IMR-90 (cell line): Measurements from ENCODE around the gene SETDB1. TPM values are rescaled to one million over a fixed set of nuclear protein-coding genes. Genes with fewer than 3 reads are reported as not detected.

Experiments
- ATAC-seq: fragments of 200-7000 bp; cut with Tn5 transposase; 2 replicates; pipeline ENCODE4 v1.9.1; 2020; ENCODE audit warnings: low read depth, mild to moderate bottlenecking, moderate library complexity
- BruUV-seq: library from RNA; stranded (reverse); fragments of 400-500 nt; replicated peaks from 2 replicates; lab custom pipeline; 2021; lab: Mats Ljungman, UMichigan
- CTCF ChIA-PET: fragments of 300-600 bp; formaldehyde crosslinking; extraction: SDS; loops from one replicate; lab custom pipeline; 2021; ENCODE audit warnings: antibody characterized with exemption; lab: Yijun Ruan, JAX
- POLR2A ChIA-PET: fragments of 300-600 bp; sonication (Branson Sonifier 250); formaldehyde crosslinking; loops from one replicate; lab custom pipeline; 2022; ENCODE audit warnings: antibody characterized with exemption; ENCODE audit not compliant: unreplicated experiment; lab: Charles Lee
- DNase-seq: peaks from one replicate; pipeline ENCODE4 v3.0.0; 2013
- H2AFZ ChIP-seq: replicated peaks from 2 replicates; pipeline ENCODE3; 2013; ENCODE audit warnings: low read length, mild to moderate bottlenecking; ENCODE audit not compliant: poor library complexity
- H2AK5ac ChIP-seq: 2 replicates; pipeline ENCODE4 v1.6.1; 2013; ENCODE audit warnings: low read depth, low read length, inconsistent platforms
- H2AK9ac ChIP-seq: replicated peaks from 2 replicates; pipeline ENCODE3; 2013; ENCODE audit warnings: mild to moderate bottlenecking, low read depth, low read length, moderate library complexity; ENCODE audit not compliant: poor library complexity
- H2BK120ac ChIP-seq: 2 replicates; pipeline ENCODE4 v1.6.1; 2013; ENCODE audit warnings: low read depth, low read length, inconsistent platforms
- H2BK15ac ChIP-seq: 3 replicates; pipeline ENCODE4 v1.6.1; 2013; ENCODE audit warnings: low read depth, low read length, inconsistent platforms
- H2BK20ac ChIP-seq: 2 replicates; pipeline ENCODE4 v1.6.1; 2013; ENCODE audit warnings: low read depth, mild to moderate bottlenecking, inconsistent platforms, low read length, moderate library complexity
- H2BK5ac ChIP-seq: 2 replicates; pipeline ENCODE4 v1.6.1; 2013; ENCODE audit warnings: mild to moderate bottlenecking, low read depth, low read length, inconsistent platforms; ENCODE audit not compliant: poor library complexity, severe bottlenecking
- H3K14ac ChIP-seq: replicated peaks from 2 replicates; pipeline ENCODE4 v1.6.1; 2013; ENCODE audit warnings: low read depth, low read length, inconsistent platforms
- H3K18ac ChIP-seq: 2 replicates; pipeline ENCODE4 v1.6.1; 2013; ENCODE audit warnings: low read depth, low read length, control low read depth
- H3K23ac ChIP-seq: 2 replicates; pipeline ENCODE4 v1.6.1; 2013; ENCODE audit warnings: low read depth, low read length, inconsistent platforms
- H3K27ac ChIP-seq: 2 replicates; pipeline ENCODE4 v1.5.1; 2013; ENCODE audit warnings: mild to moderate bottlenecking, control low read depth, low read length; ENCODE audit not compliant: insufficient read depth
- H3K27me3 ChIP-seq: 2 replicates; pipeline ENCODE4 v1.6.1; 2013; ENCODE audit warnings: low read length; ENCODE audit not compliant: control insufficient read depth, insufficient read depth
- H3K36me3 ChIP-seq: 2 replicates; pipeline ENCODE4 v1.6.1; 2013; ENCODE audit warnings: low read length, mixed read lengths; ENCODE audit not compliant: control insufficient read depth, insufficient read depth
- H3K4ac ChIP-seq: 2 replicates; pipeline ENCODE4 v1.6.1; 2013; ENCODE audit warnings: low read depth, low read length, inconsistent platforms
- H3K4me1 ChIP-seq: 2 replicates; pipeline ENCODE4 v1.6.1; 2013; ENCODE audit warnings: low read length, mixed read lengths; ENCODE audit not compliant: control insufficient read depth, insufficient read depth
- H3K4me2 ChIP-seq: 2 replicates; pipeline ENCODE4 v1.6.1; 2013; ENCODE audit warnings: low read depth, mild to moderate bottlenecking, control low read depth, low read length, moderate library complexity
- H3K4me3 ChIP-seq: 2 replicates; pipeline ENCODE4 v1.5.1; 2013; ENCODE audit warnings: low read depth, mild to moderate bottlenecking, control low read depth, low read length, moderate library complexity; ENCODE audit not compliant: insufficient read depth
- H3K56ac ChIP-seq: 2 replicates; pipeline ENCODE4 v1.6.1; 2013; ENCODE audit warnings: low read length, inconsistent platforms; ENCODE audit not compliant: insufficient read depth; ENCODE audit errors: extremely low read depth
- H3K79me1 ChIP-seq, 2 experiments: 2 replicates each; pipeline ENCODE4 v1.6.1; 2013; ENCODE audit warnings: low read length in 2 of 2, inconsistent platforms in 1 of 2, low read depth in 1 of 2
- H3K9ac ChIP-seq: 2 replicates; pipeline ENCODE4 v1.6.1; 2013; ENCODE audit warnings: low read depth, low read length, control low read depth
- H3K9me1 ChIP-seq: 2 replicates; pipeline ENCODE4 v1.6.1; 2013; ENCODE audit warnings: low read length, inconsistent platforms; ENCODE audit not compliant: insufficient read depth
- H3K9me3 ChIP-seq: 2 replicates; pipeline ENCODE4 v1.6.1; 2013; ENCODE audit warnings: low read length; ENCODE audit not compliant: control insufficient read depth, insufficient read depth
- H4K20me1 ChIP-seq: 2 replicates; pipeline ENCODE4 v1.6.1; 2013; ENCODE audit warnings: low read length, inconsistent platforms; ENCODE audit not compliant: insufficient read depth
- H4K5ac ChIP-seq: 2 replicates; pipeline ENCODE4 v1.6.1; 2013; ENCODE audit warnings: mild to moderate bottlenecking, low read depth, low read length, control low read depth
- H4K8ac ChIP-seq, 2 experiments: 2 replicates each; pipeline ENCODE4 v1.6.1; 2013; ENCODE audit warnings: low read depth in 2 of 2, low read length in 2 of 2, control low read depth in 1 of 2, inconsistent platforms in 1 of 2
- H4K91ac ChIP-seq: 2 replicates; pipeline ENCODE4 v1.6.1; 2013; ENCODE audit warnings: low read depth, low read length, inconsistent platforms; ENCODE audit not compliant: insufficient read depth
- FOS ChIP-seq: fragments of 150-350 bp; IDR thresholded peaks from 2 replicates; pipeline ENCODE4 v1.6.1; 2016; ENCODE audit warnings: low read depth, low read length
- MXI1 ChIP-seq: IDR thresholded peaks from 2 replicates; pipeline ENCODE4 v1.6.1; 2012; ENCODE audit warnings: low read depth, mild to moderate bottlenecking, low read length, moderate library complexity, borderline replicate concordance
- whole genome bisulfite sequencing, 2 experiments: methylation state at CpG; one replicate each; pipeline versions ENCODE4 v1.1.5 to v1.1.7; 2013; ENCODE audit warnings: missing lambda C conversion rate in 2 of 2; ENCODE audit not compliant: insufficient read length in 1 of 2; ENCODE audit errors: extremely low coverage in 2 of 2; 5-methylcytosine and 5-hydroxymethylcytosine counted together
- dilution Hi-C: fragments of 300-500 bp; cut with HindIII; formaldehyde crosslinking; loops from one replicate; pipeline ENCODE4 v1.14.3; 2018; ENCODE audit warnings: low sequenced_read_pairs; ENCODE audit not compliant: unreplicated experiment
- in situ Hi-C: fragments of 300-500 bp; cut with MboI; formaldehyde crosslinking; loops from 3 replicates; pipeline ENCODE4 v1.14.3; 2019; ENCODE audit warnings: low sequenced_read_pairs, inconsistent platforms, mixed read lengths
- intact Hi-C: fragments of 100-400 bp; cut with micrococcal nuclease; formaldehyde crosslinking; loops from 2 replicates; pipeline ENCODE4 v1.10.0; 2022
- polyA plus RNA-seq, 3 experiments: library from polyadenylated mRNA; depleted of rRNA; stranded (reverse); fragments of >200 nt; gene quantifications; 2 replicates each; pipeline ENCODE4 v1.2.3, GENCODE V29; 2012; ENCODE audit warnings: low replicate concordance in 1 of 3
- total RNA-seq: library from RNA; depleted of rRNA; stranded (reverse); fragments of >200 nt; gene quantifications from 2 replicates; pipeline ENCODE4 v1.2.3, GENCODE V29; 2012

SETDB1 gene
- total and polyA plus RNA-seq, 2 of the 4 experiments (the other 2 are of a cell fraction), result 18.7 to 22.9 TPM

DNA sequence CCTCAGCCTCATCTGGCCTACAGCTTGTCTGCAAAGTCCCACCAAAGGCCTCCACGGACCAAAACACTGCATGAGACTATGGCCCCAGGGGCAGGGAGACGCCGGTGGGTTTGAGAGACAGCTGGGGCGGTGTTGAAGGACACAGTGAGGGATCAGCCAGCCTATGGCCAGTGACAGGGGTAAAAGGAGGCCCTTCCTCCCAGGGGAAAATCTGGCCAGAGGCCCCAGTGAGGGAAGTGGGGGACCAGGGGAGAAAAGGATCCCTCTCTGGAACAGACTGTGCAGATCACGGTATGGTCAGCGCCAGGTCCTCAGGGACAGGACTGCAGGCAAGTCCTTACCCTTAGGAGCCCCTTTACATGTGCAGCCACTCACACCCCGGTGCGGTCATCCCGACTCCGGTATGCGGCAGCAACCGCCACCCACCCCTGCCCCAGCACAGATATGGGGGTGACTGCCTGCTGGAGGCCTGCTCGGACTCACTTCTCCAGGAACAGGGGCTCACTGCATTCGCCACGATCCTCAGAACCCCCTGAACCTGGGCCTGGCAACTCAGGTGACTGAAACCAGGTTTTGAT, 47.2 kb downstream of the SETDB1 start:
- Histone ChIP-seq H3K18ac (peak overlapping the region; percentile 16; the same call in 1 of the 2 replicates), H3K23ac (peak overlapping the region; percentile 97), H3K9me3 (no peaks in the 10 kb centered on the region), H4K8ac (peak overlapping the region; percentile 80 to 81; a peak in 2 of 4 replicates), H3K9me1 (peaks cover 36% of the 10 kb centered on the region), H4K5ac (peak overlapping the region; percentile 56), H2AK5ac (peak overlapping the region; percentile 94), H2BK5ac (peak overlapping the region; percentile 74), H2AFZ (peak overlapping the region; percentile 89), H3K14ac (peak overlapping the region; percentile 82), H2BK20ac (no peak overlapping the region), H4K91ac (peak overlapping the region; percentile 81), H3K27me3 (no peaks in the 10 kb centered on the region), H3K56ac (peak overlapping the region; percentile 54), H3K4ac (peak overlapping the region; percentile 93), H3K79me1 (peaks cover 8 to 56% of the 10 kb centered on the region in 2 experiments; a peak in 2 of 4 replicates), H2AK9ac (peak overlapping the region; percentile 98), H3K4me3 (peak overlapping the region; percentile 64), H3K4me2 (peak overlapping the region; percentile 96), H3K9ac (peak overlapping the region; percentile 94), H2BK15ac (no peak overlapping the region), H3K27ac (peak overlapping the region; percentile 86), H3K36me3 (peaks cover 6% of the 10 kb centered on the region), H2BK120ac (peak overlapping the region; percentile 47; the same call in 1 of the 2 replicates), H4K20me1 (peaks cover 53% of the 10 kb centered on the region), H3K4me1 (peaks cover 36% of the 10 kb centered on the region)
- in situ Hi-C loops, result loop anchor here (10.0 kb wide), 1 partner anchor 61 kb away; the partner anchor contains the start of gene BNIPL
- dilution Hi-C loops, result no loop called here
- peak; percentile 21; the same call in 1 of the 2 replicates for TF ChIP-seq MXI1
- no peak for TF ChIP-seq FOS
- peak; percentile 8; the same call in 1 of the 2 replicates for ATAC-seq
- BruUV-seq, result no TSS peak
- ChIA-PET POLR2A (interaction anchor here (0.6 kb wide), 1 partner anchor 243 kb away, joined by 4 read pairs; no protein-coding TSS in a partner anchor), CTCF (no interaction called here)
- DNase-seq, result no peak
- intact Hi-C loops, result no loop called here
- 0% methylated on average over 4 of the region's 15 CpGs; no CpG with 5 or more reads in 1 of the 2 experiments for WGBS, 2 experiments
